SU-DHL-6 (cell line): ENCODE measurements around the gene SFXN2.

Experiments
- EZH2phosphoT487 ChIP-seq: fragments of 200-600 bp; sonication (generic), shearing (Covaris generic); conservative IDR thresholded peaks from 2 replicates; pipeline ENCODE4 v1.6.1; 2018; ENCODE audit warnings: mild to moderate bottlenecking, antibody characterized with exemption, low read length, moderate library complexity, mixed read lengths
- TF ChIP-seq, protein P1 (sequence below): fragments of 200-600 bp; sonication (generic); IDR thresholded peaks from one replicate; pipeline ENCODE4 v1.5.1; 2017; ENCODE audit warnings: antibody characterized with exemption, mild to moderate bottlenecking, low read length, moderate library complexity; ENCODE audit not compliant: insufficient read depth, poor library complexity, severe bottlenecking

DNA sequence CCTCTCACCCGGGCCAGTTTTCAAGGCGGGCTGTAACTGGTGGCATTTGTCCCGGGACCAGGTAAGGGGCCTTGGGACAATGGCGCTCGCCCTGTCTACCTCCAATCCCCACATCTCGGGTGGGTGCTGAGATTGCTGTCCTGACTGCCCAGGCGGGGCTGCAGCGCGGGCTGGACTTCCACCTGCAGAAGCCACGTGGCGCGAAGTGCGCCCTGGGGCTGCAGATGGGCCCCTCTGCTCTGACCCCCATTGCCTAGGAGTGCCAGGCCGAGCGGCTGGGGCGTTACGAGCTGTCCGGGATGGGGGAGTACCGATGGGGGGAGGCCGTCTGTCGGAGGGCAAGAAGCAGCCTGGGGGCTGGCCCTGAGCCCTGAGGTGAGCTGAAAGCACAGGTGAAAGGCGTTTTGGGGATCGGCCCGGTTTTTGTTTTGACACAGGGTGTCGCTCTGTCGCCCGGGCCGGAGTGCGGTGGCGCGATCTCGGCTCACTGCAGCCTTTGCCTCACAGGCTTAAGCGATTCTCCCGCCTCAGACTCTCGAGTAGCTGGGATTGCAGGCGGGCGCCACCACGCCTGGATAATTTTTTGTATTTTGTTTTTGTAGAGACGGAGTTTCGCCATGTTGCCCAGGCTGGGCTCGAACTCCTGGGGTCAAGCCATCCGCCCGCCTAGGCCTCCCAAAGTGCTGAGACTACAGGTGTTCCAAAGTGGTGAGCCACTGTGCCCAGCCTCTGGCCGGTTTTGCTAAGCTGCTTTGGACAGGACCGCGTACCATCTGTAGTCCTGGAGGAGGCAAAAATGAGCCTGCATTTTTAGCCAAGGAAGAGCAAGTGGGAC, at the start of gene SFXN2:
- TF ChIP-seq, protein P1, sequence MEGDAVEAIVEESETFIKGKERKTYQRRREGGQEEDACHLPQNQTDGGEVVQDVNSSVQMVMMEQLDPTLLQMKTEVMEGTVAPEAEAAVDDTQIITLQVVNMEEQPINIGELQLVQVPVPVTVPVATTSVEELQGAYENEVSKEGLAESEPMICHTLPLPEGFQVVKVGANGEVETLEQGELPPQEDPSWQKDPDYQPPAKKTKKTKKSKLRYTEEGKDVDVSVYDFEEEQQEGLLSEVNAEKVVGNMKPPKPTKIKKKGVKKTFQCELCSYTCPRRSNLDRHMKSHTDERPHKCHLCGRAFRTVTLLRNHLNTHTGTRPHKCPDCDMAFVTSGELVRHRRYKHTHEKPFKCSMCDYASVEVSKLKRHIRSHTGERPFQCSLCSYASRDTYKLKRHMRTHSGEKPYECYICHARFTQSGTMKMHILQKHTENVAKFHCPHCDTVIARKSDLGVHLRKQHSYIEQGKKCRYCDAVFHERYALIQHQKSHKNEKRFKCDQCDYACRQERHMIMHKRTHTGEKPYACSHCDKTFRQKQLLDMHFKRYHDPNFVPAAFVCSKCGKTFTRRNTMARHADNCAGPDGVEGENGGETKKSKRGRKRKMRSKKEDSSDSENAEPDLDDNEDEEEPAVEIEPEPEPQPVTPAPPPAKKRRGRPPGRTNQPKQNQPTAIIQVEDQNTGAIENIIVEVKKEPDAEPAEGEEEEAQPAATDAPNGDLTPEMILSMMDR: peak; percentile 26
- TF ChIP-seq EZH2phosphoT487: no peak
